ENCODE data around the gene NAA25. TPM values are rescaled to one million over a fixed set of nuclear protein-coding genes. Genes with fewer than 3 reads are reported as not detected.
"Not testable (repeated sequence)": the region's sequence is repeated elsewhere in the genome, so short reads cannot be mapped to it uniquely, and the experiment has no call there.

The NAA25 gene
- total RNA-seq, 3 donors from 2014 or later, result 60.1 to 67.5 (median 60.5) TPM

DNA sequence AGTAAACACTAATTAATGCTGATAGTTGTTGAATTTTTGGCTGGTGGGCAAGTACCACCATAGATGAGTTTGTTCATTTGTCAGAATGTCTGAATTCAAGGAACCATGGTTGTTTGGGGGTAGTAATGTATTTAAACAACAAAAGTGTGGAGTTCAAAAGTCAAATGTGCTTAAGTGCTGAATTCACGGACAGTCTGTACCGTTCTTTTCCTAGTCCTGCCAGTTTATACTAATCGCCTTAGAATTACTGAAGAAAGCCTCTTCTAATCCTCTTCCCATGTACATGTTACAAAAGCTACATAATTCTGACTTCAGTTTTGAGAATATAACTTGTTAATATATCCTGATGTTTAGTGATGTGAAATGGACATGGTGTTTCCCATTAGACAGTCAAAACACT is 2.7 kb downstream of the NAA25 start:
- Mint-ChIP-seq H3K4me1 (ENCODE audit: low read depth) (peaks cover 50% of the 10 kb centered on the region), H3K36me3 (ENCODE audit: insufficient read depth) (peaks cover 26% of the 10 kb centered on the region), H3K4me3 (peak overlapping the region; percentile 93), H3K9me3 (no peaks in the 10 kb centered on the region), H3K27me3 (ENCODE audit: low read depth) (no peaks in the 10 kb centered on the region)
- DNase-seq (no peak), ATAC-seq (no peak)

- no peak overlapping the region for H3K4me3 Mint-ChIP-seq
- H3K9me3 Mint-ChIP-seq, result no peaks in the 10 kb centered on the region
- DNase-seq (no peak), ATAC-seq (no peak)
- peaks cover 32% of the 10 kb centered on the region for H3K36me3 Mint-ChIP-seq (ENCODE audit: insufficient read depth)
- no peaks in the 10 kb centered on the region for H3K27me3 Mint-ChIP-seq (ENCODE audit: low read depth)
- peaks cover 46% of the 10 kb centered on the region for H3K4me1 Mint-ChIP-seq (ENCODE audit: low read depth)
These were observed 4.7 kb downstream of the NAA25 start for GRCh38 chr12:112103758-112104503.

- peaks cover 39% of the 10 kb centered on the region for H3K36me3 Mint-ChIP-seq (ENCODE audit: insufficient read depth)
These were observed 5.8 kb downstream of the NAA25 start for GRCh38 chr12:112102746-112103145.

DNA sequence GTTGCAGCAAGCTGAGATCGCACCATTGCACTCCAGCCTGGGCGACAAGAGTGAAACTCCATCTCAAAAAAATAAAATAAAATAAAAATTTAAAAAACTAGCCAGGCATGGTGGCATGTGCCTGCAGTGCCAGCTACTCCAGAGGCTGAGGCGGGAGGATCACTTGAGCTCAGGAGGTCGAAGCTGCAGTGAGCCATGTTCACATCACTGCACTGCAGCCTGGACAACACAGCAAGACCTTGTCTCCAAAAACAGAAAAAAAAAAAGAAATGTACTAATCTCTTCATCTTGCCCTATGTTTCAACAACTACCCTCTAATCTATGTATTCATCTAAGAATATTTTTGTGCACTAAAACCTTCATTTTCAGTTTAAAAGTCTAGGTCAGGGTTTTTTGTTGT is 6.5 kb downstream of the NAA25 start:
- DNase-seq (no peak), ATAC-seq (no peak)
- no peaks in the 10 kb centered on the region for H3K9me3 Mint-ChIP-seq
- no peaks in the 10 kb centered on the region for H3K27me3 Mint-ChIP-seq (ENCODE audit: low read depth)
- H3K4me1 Mint-ChIP-seq (ENCODE audit: low read depth), result peaks cover 52% of the 10 kb centered on the region
- no peak overlapping the region for H3K4me3 Mint-ChIP-seq
- H3K36me3 Mint-ChIP-seq (ENCODE audit: insufficient read depth), result peaks cover 40% of the 10 kb centered on the region

More at GRCh38 chr12:112102746-112103145, 5.8 kb downstream of the NAA25 start:
- H3K9me3 Mint-ChIP-seq; ATAC-seq; H3K27me3 Mint-ChIP-seq (ENCODE audit: low read depth); DNase-seq; H3K4me3 Mint-ChIP-seq: not testable (repeated sequence)
- H3K4me1 Mint-ChIP-seq (ENCODE audit: low read depth), result peaks cover 52% of the 10 kb centered on the region

DNA sequence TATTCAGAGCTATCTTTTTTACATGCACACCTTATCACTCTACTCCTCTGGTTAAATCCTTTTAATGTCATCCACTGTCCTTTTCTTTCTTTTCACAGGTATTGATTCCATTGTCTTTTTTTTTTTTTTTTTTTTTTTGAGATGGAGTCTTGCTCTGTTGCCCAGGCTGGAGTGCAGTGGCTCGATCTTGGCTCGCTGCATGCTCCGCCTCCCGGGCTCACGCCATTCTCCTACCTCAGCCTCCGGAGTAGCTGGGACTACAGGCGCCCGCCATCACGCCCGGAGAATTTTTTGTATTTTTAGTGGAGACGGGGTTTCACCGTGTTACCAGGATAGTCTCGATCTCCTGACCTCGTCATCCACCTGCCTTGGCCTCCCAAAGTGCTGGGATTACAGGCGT is 8.1 kb downstream of the NAA25 start:
- H3K4me3 Mint-ChIP-seq; H3K27me3 Mint-ChIP-seq (ENCODE audit: low read depth); H3K9me3 Mint-ChIP-seq; ATAC-seq; DNase-seq: not testable (repeated sequence)
- peaks cover 52% of the 10 kb centered on the region for H3K4me1 Mint-ChIP-seq (ENCODE audit: low read depth)
- H3K36me3 Mint-ChIP-seq (ENCODE audit: insufficient read depth), result peaks cover 36% of the 10 kb centered on the region

DNA sequence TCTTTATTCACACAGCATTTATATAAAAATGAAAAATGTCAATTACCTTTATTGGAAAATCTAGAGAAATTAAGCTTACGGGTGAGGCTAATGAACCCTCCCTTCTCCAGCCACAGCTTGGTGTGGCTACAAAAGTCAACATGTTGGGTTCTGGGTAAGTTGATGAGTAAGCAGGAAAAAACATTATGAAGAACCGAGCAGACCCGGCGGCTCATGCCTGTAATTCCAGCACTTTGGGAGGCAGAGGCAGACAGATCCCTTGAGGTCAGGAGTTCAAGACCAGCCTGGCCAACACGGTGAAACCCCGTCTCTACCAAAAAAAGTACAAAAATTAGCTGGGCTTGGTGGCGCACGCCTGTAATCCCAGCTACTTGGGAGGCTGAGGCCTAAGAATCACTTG is 10.9 kb downstream of the NAA25 start:
- Mint-ChIP-seq H3K27me3 (ENCODE audit: low read depth) (no peaks in the 10 kb centered on the region), H3K36me3 (ENCODE audit: insufficient read depth) (peaks cover 28% of the 10 kb centered on the region), H3K4me3 (no peak overlapping the region), H3K9me3 (no peaks in the 10 kb centered on the region), H3K4me1 (ENCODE audit: low read depth) (peaks cover 42% of the 10 kb centered on the region)
- ATAC-seq (no peak), DNase-seq (no peak)

- Mint-ChIP-seq H3K27me3 (ENCODE audit: low read depth) (no peaks in the 10 kb centered on the region), H3K36me3 (ENCODE audit: insufficient read depth) (peaks cover 27% of the 10 kb centered on the region), H3K9me3 (no peaks in the 10 kb centered on the region), H3K4me3 (peak overlapping the region; percentile 59), H3K4me1 (ENCODE audit: low read depth) (peaks cover 38% of the 10 kb centered on the region)
- DNase-seq, result peak; percentile 15
- ATAC-seq, result peak; percentile 93 to 96
These were observed 11.9 kb downstream of the NAA25 start for GRCh38 chr12:112096667-112097066.

GRCh38 chr12:112096070-112096469 is 12.5 kb downstream of the NAA25 start:
- peak; percentile 70 to 74 for ATAC-seq
- DNase-seq, result no peak
- Mint-ChIP-seq H3K4me1 (ENCODE audit: low read depth) (peaks cover 36% of the 10 kb centered on the region), H3K9me3 (no peaks in the 10 kb centered on the region), H3K4me3 (peak overlapping the region; percentile 4), H3K36me3 (ENCODE audit: insufficient read depth) (peaks cover 27% of the 10 kb centered on the region), H3K27me3 (ENCODE audit: low read depth) (no peaks in the 10 kb centered on the region)

GRCh38 chr12:112091563-112091962 is 17.0 kb downstream of the NAA25 start:
- DNase-seq, result no peak
- H3K4me1 Mint-ChIP-seq (ENCODE audit: low read depth), result peaks cover 25% of the 10 kb centered on the region
- H3K36me3 Mint-ChIP-seq (ENCODE audit: insufficient read depth), result peaks cover 28% of the 10 kb centered on the region
- no peaks in the 10 kb centered on the region for H3K9me3 Mint-ChIP-seq
- no peak for ATAC-seq
- H3K4me3 Mint-ChIP-seq, result no peak overlapping the region
- no peaks in the 10 kb centered on the region for H3K27me3 Mint-ChIP-seq (ENCODE audit: low read depth)

DNA sequence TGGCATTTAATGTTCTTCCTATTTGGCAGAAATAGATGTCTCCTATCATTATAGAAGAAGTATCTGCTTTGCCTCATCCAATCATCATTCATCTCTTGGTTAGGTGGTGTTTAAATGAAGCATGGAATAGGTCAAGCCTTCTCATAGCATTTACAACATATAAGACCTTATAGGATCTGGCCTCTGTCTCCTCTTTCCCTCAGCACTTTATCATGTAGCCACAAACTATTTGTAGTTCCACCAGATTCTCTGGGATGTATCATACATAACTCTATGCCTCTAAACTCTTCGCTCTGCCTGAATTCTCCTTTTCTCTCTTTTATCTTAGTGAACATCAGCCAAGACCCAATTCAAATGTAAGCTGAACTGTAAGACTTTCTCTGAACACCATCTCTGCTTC is 20.7 kb downstream of the NAA25 start:
- H3K36me3 Mint-ChIP-seq (ENCODE audit: insufficient read depth), result peaks cover 31% of the 10 kb centered on the region
- peaks cover 21% of the 10 kb centered on the region for H3K4me1 Mint-ChIP-seq (ENCODE audit: low read depth)
- DNase-seq (no peak), ATAC-seq (no peak)
- H3K9me3 Mint-ChIP-seq, result no peaks in the 10 kb centered on the region
- no peaks in the 10 kb centered on the region for H3K27me3 Mint-ChIP-seq (ENCODE audit: low read depth)
- H3K4me3 Mint-ChIP-seq, result no peak overlapping the region

- H3K4me3 Mint-ChIP-seq, result no peak overlapping the region
- H3K36me3 Mint-ChIP-seq (ENCODE audit: insufficient read depth), result peaks cover 33% of the 10 kb centered on the region
- no peaks in the 10 kb centered on the region for H3K9me3 Mint-ChIP-seq
- ATAC-seq, result no peak
- no peaks in the 10 kb centered on the region for H3K27me3 Mint-ChIP-seq (ENCODE audit: low read depth)
- DNase-seq, result no peak
- peaks cover 23% of the 10 kb centered on the region for H3K4me1 Mint-ChIP-seq (ENCODE audit: low read depth)
These were observed 21.3 kb downstream of the NAA25 start for GRCh38 chr12:112087055-112087850.

DNA sequence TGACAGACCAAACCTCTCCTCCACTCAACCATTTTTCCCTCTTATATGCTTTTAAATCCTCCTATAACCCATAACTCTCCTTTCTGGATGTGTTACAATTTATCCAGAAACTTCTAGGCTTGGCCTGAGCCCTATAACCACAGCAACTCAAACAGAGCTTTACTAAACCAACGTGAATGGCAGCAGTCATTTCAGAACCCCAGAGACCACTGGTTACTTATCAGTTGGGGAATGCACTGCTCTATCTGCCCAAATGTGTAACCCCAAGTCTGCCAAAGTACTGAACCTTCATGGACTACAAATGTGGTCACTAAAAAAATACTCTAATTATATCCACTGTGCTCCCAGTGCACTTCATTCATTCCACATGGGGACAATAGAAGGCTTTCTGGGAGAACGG is 42.0 kb downstream of the NAA25 start:
- Mint-ChIP-seq H3K36me3 (ENCODE audit: insufficient read depth) (peaks cover 34% of the 10 kb centered on the region), H3K27me3 (ENCODE audit: low read depth) (no peaks in the 10 kb centered on the region), H3K9me3 (no peaks in the 10 kb centered on the region), H3K4me1 (ENCODE audit: low read depth) (no peaks in the 10 kb centered on the region), H3K4me3 (no peak overlapping the region)
- ATAC-seq (no peak), DNase-seq (no peak)

- no peak for ATAC-seq
These were observed 45.3 kb downstream of the NAA25 start for GRCh38 chr12:112063273-112063672.

GRCh38 chr12:112061137-112061536 is 47.4 kb downstream of the NAA25 start:
- Mint-ChIP-seq H3K9me3 (no peaks in the 10 kb centered on the region), H3K4me1 (ENCODE audit: low read depth) (no peaks in the 10 kb centered on the region), H3K27me3 (ENCODE audit: low read depth) (no peaks in the 10 kb centered on the region), H3K36me3 (ENCODE audit: insufficient read depth) (peaks cover 31% of the 10 kb centered on the region), H3K4me3 (no peak overlapping the region)
- ATAC-seq (no peak), DNase-seq (no peak)

More at GRCh38 chr12:112063273-112063672, 45.3 kb downstream of the NAA25 start:
- no peaks in the 10 kb centered on the region for H3K27me3 Mint-ChIP-seq (ENCODE audit: low read depth)
- no peak overlapping the region for H3K4me3 Mint-ChIP-seq
- H3K4me1 Mint-ChIP-seq (ENCODE audit: low read depth), result no peaks in the 10 kb centered on the region
- DNase-seq, result no peak
- H3K9me3 Mint-ChIP-seq, result no peaks in the 10 kb centered on the region
- peaks cover 37% of the 10 kb centered on the region for H3K36me3 Mint-ChIP-seq (ENCODE audit: insufficient read depth)

GRCh38 chr12:112049351-112049750 is 59.2 kb downstream of the NAA25 start:
- H3K27me3 Mint-ChIP-seq (ENCODE audit: low read depth), result no peaks in the 10 kb centered on the region
- no peak for ATAC-seq
- DNase-seq, result no peak
- peaks cover 41% of the 10 kb centered on the region for H3K36me3 Mint-ChIP-seq (ENCODE audit: insufficient read depth)
- no peaks in the 10 kb centered on the region for H3K9me3 Mint-ChIP-seq
- H3K4me1 Mint-ChIP-seq (ENCODE audit: low read depth), result no peaks in the 10 kb centered on the region
- no peak overlapping the region for H3K4me3 Mint-ChIP-seq

All from activated T-cell treated with anti-CD3 and anti-CD28 coated beads, Interleukin-2, amount 50 U/mL, for 4 hours (primary cell).